ENCODE measurements around the gene CNTNAP4. TPM values are rescaled to one million over a fixed set of nuclear protein-coding genes. Genes with fewer than 3 reads are reported as not detected.

The CNTNAP4 gene
- polyA plus RNA-seq, 3 donors = not detected

- Mint-ChIP-seq H3K27ac (no peak overlapping the region), H3K4me3 (no peak overlapping the region), H3K36me3 (no peaks in the 10 kb centered on the region), H3K4me1 (no peaks in the 10 kb centered on the region), H3K9me3 (peaks cover 0 to 6% (median 2%) of the 10 kb centered on the region in 7 donors), H3K27me3 (ENCODE audit: low read depth in 3 of 3) (no peaks in the 10 kb centered on the region)
- Histone ChIP-seq H3K9me3 (replicated peaks in 1 of 2; ENCODE audit: control insufficient read depth in 1 of 2, insufficient read depth in 1 of 2, low read length in 2 of 2) (no peaks in the 10 kb centered on the region), H4K20me1 (ENCODE audit: insufficient read depth, low read length) (no peaks in the 10 kb centered on the region), H3K4me2 (replicated peaks; ENCODE audit: extremely low read depth, low read length, poor library complexity, severe bottlenecking) (no peak overlapping the region), H3K4me1 (ENCODE audit: control insufficient read depth in 1 of 2, insufficient read depth in 2 of 2, low read length in 2 of 2) (no peaks in the 10 kb centered on the region), H3K4me3 (replicated peaks in 1 of 3; ENCODE audit: low read depth in 2 of 3, low read length in 3 of 3) (no peak overlapping the region), H3K9ac (ENCODE audit: insufficient read depth, low read length, poor library complexity, severe bottlenecking) (no peak overlapping the region), H2AFZ (ENCODE audit: insufficient read depth, low read depth, low read length, poor library complexity, severe bottlenecking) (no peak overlapping the region), H3K27me3 (ENCODE audit: control insufficient read depth in 2 of 2, insufficient read depth in 2 of 2, low read length in 2 of 2) (no peaks in the 10 kb centered on the region), H3K36me3 (replicated peaks in 1 of 2; ENCODE audit: control insufficient read depth in 1 of 2, insufficient read depth in 2 of 2, low read length in 2 of 2) (no peaks in the 10 kb centered on the region), H3K79me2 (ENCODE audit: insufficient read depth, low read length) (no peaks in the 10 kb centered on the region), H3K27ac (ENCODE audit: low read depth in 1 of 2, low read length in 2 of 2) (no peak overlapping the region)
- intact Hi-C loops (cut with micrococcal nuclease) = no loop called here
- no peak for TF ChIP-seq CTCF (IDR thresholded peaks at IDR 0.05)
- no CpG with 5 or more reads among the region's 4 CpGs for WGBS (ENCODE audit: insufficient coverage)
- no peak for DNase-seq
Observed at GRCh38 chr16:76478105-76478504, 200.9 kb downstream of the CNTNAP4 start.

GRCh38 chr16:76483307-76483909, 206.2 kb downstream of the CNTNAP4 start:
- intact Hi-C loops (cut with micrococcal nuclease) = no loop called here
- Histone ChIP-seq H3K36me3 (replicated peaks in 1 of 2; ENCODE audit: control insufficient read depth in 1 of 2, insufficient read depth in 2 of 2, low read length in 2 of 2) (no peaks in the 10 kb centered on the region), H3K4me2 (replicated peaks; ENCODE audit: extremely low read depth, low read length, poor library complexity, severe bottlenecking) (no peak overlapping the region), H3K27ac (ENCODE audit: low read depth in 1 of 2, low read length in 2 of 2) (no peak overlapping the region), H3K4me3 (replicated peaks in 1 of 3; ENCODE audit: low read depth in 2 of 3, low read length in 3 of 3) (no peak overlapping the region), H3K9ac (ENCODE audit: insufficient read depth, low read length, poor library complexity, severe bottlenecking) (no peak overlapping the region), H3K4me1 (ENCODE audit: control insufficient read depth in 1 of 2, insufficient read depth in 2 of 2, low read length in 2 of 2) (no peaks in the 10 kb centered on the region), H2AFZ (ENCODE audit: insufficient read depth, low read depth, low read length, poor library complexity, severe bottlenecking) (no peak overlapping the region), H3K27me3 (ENCODE audit: control insufficient read depth in 2 of 2, insufficient read depth in 2 of 2, low read length in 2 of 2) (no peaks in the 10 kb centered on the region), H4K20me1 (ENCODE audit: insufficient read depth, low read length) (no peaks in the 10 kb centered on the region), H3K79me2 (ENCODE audit: insufficient read depth, low read length) (no peaks in the 10 kb centered on the region), H3K9me3 (replicated peaks in 1 of 2; ENCODE audit: control insufficient read depth in 1 of 2, insufficient read depth in 1 of 2, low read length in 2 of 2) (no peaks in the 10 kb centered on the region)
- Mint-ChIP-seq H3K4me3 (no peak overlapping the region), H3K27me3 (ENCODE audit: low read depth in 3 of 3) (peaks cover 0 to 2% (median 0%) of the 10 kb centered on the region in 3 donors), H3K36me3 (no peaks in the 10 kb centered on the region), H3K27ac (no peak overlapping the region), H3K9me3 (peaks cover 0 to 3% (median 0%) of the 10 kb centered on the region in 7 donors), H3K4me1 (no peaks in the 10 kb centered on the region)
- 88% methylated on average over 6 of the region's 8 CpGs for WGBS (ENCODE audit: insufficient coverage)
- DNase-seq = no peak
- no peak for TF ChIP-seq CTCF (IDR thresholded peaks at IDR 0.05)

All from CD14-positive monocyte (primary cell).